Measurements from ENCODE around the gene UBQLN1. TPM values are rescaled to one million over a fixed set of nuclear protein-coding genes. Genes with fewer than 3 reads are reported as not detected.

The UBQLN1 gene
- total and polyA plus RNA-seq, 9 of the 15 experiments (the other 6 are each of a cell fraction or from before 2014, with no cell fraction given): 7.5 to 120 (median 52.8) TPM

DNA sequence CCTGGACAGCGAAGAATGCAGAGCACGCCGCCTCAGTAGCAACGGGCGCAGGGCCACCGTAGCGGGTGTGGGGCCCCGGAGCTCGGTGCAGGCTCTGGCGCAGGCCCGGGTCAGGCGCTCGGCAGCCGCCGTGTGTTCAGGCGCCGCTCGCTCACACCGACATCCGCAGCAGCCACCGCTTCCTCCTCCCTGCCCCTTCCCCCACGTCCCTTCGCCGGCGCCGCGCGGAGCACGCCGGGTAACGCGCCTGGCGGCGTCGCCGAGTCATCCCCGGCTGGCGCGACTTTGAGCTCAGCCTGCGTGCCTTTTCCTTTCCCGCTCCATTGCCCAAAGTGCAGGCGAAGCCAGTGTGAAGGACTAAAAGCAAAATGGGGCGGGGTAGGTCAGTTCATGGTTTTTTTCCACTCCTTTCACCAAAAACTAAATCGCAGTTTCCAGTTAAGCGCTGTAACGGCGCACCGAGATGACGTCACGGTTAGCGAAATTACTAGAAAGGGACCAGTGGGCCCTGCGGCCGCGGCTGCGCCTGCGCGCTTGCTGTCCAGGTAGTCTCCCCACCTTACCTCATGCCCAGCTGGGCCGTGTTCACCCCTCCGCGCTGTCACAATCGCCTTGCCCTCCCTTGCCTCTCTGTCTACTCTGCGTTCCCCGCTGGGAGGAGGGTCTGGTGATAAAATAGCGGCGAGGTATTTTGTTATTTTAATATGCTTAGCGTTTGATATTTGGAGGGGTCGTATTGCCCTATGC is at the start of gene UBQLN1 (continued):
- TF ChIP-seq ZNF12 (CRISPR knock-in tag; IDR thresholded peaks at IDR 0.05) (0 out of 2 replicates have a peak, but pooled peaks have one; percentile 25), POLR3A (IDR thresholded peaks at IDR 0.05; ENCODE audit: borderline replicate concordance, extremely low read depth, insufficient read depth, insufficient read length) (no peak), ARHGAP35 (IDR thresholded peaks at IDR 0.05; ENCODE audit: partially characterized antibody) (no peak), TCFL5 (CRISPR knock-in tag; conservative IDR thresholded peaks at IDR 0.05) (no peak), TFAM (CRISPR knock-in tag; conservative IDR thresholded peaks at IDR 0.05) (no peak), ZNF583 (CRISPR knock-in tag; IDR thresholded peaks at IDR 0.05) (no peak), SRSF9 (IDR thresholded peaks at IDR 0.05; ENCODE audit: borderline replicate concordance, low read depth, low read length) (no peak), ZNF584 (CRISPR knock-in tag; IDR thresholded peaks at IDR 0.05; ENCODE audit: low read depth) (peak; percentile 44), CEBPB (tag; IDR thresholded peaks at IDR 0.05) (no peak), ETV6 (IDR thresholded peaks at IDR 0.05; ENCODE audit: borderline replicate concordance in 1 of 2, low read depth in 2 of 2, low read length in 1 of 2) (no peak), ETV6 (CRISPR knock-in tag; IDR thresholded peaks at IDR 0.05; ENCODE audit: borderline replicate concordance) (no peak), BHLHE40 (IDR thresholded peaks at IDR 0.05; ENCODE audit: low read length) (no peak), TCF3 (CRISPR knock-in tag; IDR thresholded peaks at IDR 0.05) (no peak), RFX7 (CRISPR knock-in tag; IDR thresholded peaks at IDR 0.05) (no peak), ZNF695 (CRISPR knock-in tag; IDR thresholded peaks at IDR 0.05) (no peak), STAT5A (IDR thresholded peaks at IDR 0.05; ENCODE audit: borderline replicate concordance, low read length) (no peak), RCOR1 (IDR thresholded peaks at IDR 0.05; ENCODE audit: borderline replicate concordance in 1 of 2, low read depth in 2 of 2, low read length in 2 of 2) (peak in 1 of 2 experiments; percentile 14; a peak in 1 of 4 replicates), NR2C2 (CRISPR knock-in tag; IDR thresholded peaks at IDR 0.05) (no peak), NR2C2 (tag; IDR thresholded peaks at IDR 0.05) (peak; percentile 53; the same call in 1 of the 2 replicates), SRSF3 (IDR thresholded peaks at IDR 0.05; ENCODE audit: insufficient read depth, low read length) (no peak), ZNF239 (CRISPR knock-in tag; IDR thresholded peaks at IDR 0.05) (no peak), ZNF134 (CRISPR knock-in tag; conservative IDR thresholded peaks at IDR 0.05) (no peak)
- TF ChIP-seq, protein P1, sequence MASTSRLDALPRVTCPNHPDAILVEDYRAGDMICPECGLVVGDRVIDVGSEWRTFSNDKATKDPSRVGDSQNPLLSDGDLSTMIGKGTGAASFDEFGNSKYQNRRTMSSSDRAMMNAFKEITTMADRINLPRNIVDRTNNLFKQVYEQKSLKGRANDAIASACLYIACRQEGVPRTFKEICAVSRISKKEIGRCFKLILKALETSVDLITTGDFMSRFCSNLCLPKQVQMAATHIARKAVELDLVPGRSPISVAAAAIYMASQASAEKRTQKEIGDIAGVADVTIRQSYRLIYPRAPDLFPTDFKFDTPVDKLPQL (IDR thresholded peaks at IDR 0.05; ENCODE audit: extremely low read depth, insufficient read length): no peak
- TF ChIP-seq, protein P2, sequence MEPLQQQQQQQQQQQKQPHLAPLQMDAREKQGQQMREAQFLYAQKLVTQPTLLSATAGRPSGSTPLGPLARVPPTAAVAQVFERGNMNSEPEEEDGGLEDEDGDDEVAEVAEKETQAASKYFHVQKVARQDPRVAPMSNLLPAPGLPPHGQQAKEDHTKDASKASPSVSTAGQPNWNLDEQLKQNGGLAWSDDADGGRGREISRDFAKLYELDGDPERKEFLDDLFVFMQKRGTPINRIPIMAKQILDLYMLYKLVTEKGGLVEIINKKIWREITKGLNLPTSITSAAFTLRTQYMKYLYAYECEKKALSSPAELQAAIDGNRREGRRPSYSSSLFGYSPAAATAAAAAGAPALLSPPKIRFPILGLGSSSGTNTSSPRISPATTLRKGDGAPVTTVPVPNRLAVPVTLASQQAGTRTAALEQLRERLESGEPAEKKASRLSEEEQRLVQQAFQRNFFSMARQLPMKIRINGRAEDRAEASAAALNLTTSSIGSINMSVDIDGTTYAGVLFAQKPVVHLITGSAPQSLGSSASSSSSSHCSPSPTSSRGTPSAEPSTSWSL (CRISPR knock-in tag; IDR thresholded peaks at IDR 0.05; ENCODE audit: borderline replicate concordance): no peak
- TF ChIP-seq, protein P3, sequence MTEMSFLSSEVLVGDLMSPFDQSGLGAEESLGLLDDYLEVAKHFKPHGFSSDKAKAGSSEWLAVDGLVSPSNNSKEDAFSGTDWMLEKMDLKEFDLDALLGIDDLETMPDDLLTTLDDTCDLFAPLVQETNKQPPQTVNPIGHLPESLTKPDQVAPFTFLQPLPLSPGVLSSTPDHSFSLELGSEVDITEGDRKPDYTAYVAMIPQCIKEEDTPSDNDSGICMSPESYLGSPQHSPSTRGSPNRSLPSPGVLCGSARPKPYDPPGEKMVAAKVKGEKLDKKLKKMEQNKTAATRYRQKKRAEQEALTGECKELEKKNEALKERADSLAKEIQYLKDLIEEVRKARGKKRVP (CRISPR knock-in tag; IDR thresholded peaks at IDR 0.05): no peak
- TF ChIP-seq, protein P4, sequence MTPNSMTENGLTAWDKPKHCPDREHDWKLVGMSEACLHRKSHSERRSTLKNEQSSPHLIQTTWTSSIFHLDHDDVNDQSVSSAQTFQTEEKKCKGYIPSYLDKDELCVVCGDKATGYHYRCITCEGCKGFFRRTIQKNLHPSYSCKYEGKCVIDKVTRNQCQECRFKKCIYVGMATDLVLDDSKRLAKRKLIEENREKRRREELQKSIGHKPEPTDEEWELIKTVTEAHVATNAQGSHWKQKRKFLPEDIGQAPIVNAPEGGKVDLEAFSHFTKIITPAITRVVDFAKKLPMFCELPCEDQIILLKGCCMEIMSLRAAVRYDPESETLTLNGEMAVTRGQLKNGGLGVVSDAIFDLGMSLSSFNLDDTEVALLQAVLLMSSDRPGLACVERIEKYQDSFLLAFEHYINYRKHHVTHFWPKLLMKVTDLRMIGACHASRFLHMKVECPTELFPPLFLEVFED (CRISPR knock-in tag; conservative IDR thresholded peaks at IDR 0.05): no peak

Data from K562 (cell line).